HepG2 (cell line): ENCODE measurements around the gene ZNF669. TPM values are rescaled to one million over a fixed set of nuclear protein-coding genes. Genes with fewer than 3 reads are reported as not detected.

Experiments
- ELF3 ChIP-seq: IDR thresholded peaks from 2 replicates; pipeline ENCODE4 v1.6.1; 2016; ENCODE audit warnings: missing genetic modification reagents, missing compliant biosample characterization
- ERF ChIP-seq: IDR thresholded peaks from 2 replicates; pipeline ENCODE4 v1.6.1; 2018; ENCODE audit warnings: missing biosample characterization, missing genetic modification reagents
- HDAC2 ChIP-seq: sonication (generic); formaldehyde crosslinking; IDR thresholded peaks from 2 replicates; pipeline ENCODE4 v1.4.0; 2020; ENCODE audit warnings: missing genetic modification reagents
- HNF4A ChIP-seq: sonication (generic); formaldehyde crosslinking; IDR thresholded peaks from 2 replicates; pipeline ENCODE4 v1.4.0; 2020; ENCODE audit warnings: missing genetic modification reagents
- HOMEZ ChIP-seq: IDR thresholded peaks from 2 replicates; pipeline ENCODE4 v1.6.1; 2016; ENCODE audit warnings: low read depth
- NFYB ChIP-seq: sonication (generic); formaldehyde crosslinking; IDR thresholded peaks from 2 replicates; pipeline ENCODE4 v1.4.0; 2020; ENCODE audit warnings: missing genetic modification reagents
- NFYC ChIP-seq: IDR thresholded peaks from 2 replicates; pipeline ENCODE4 v1.6.1; 2016; ENCODE audit warnings: missing genetic modification reagents, missing compliant biosample characterization
- NRL ChIP-seq: sonication (generic); formaldehyde crosslinking; IDR thresholded peaks from 2 replicates; pipeline ENCODE4 v1.5.0; 2020; ENCODE audit warnings: missing genetic modification reagents, mild to moderate bottlenecking, moderate library complexity, borderline replicate concordance
- PAXIP1 ChIP-seq: sonication (generic); formaldehyde crosslinking; conservative IDR thresholded peaks from 2 replicates; pipeline ENCODE4 v1.4.0; 2020; ENCODE audit warnings: mild to moderate bottlenecking, missing genetic modification reagents, moderate library complexity
- POGZ ChIP-seq: sonication (generic); formaldehyde crosslinking; IDR thresholded peaks from 2 replicates; pipeline ENCODE4 v1.4.0; 2020; ENCODE audit warnings: mild to moderate bottlenecking, missing genetic modification reagents
- PPARG ChIP-seq: conservative IDR thresholded peaks from 2 replicates; pipeline ENCODE4 v1.6.1; 2016; ENCODE audit warnings: missing biosample characterization, missing genetic modification reagents
- SSRP1 ChIP-seq: IDR thresholded peaks from 2 replicates; pipeline ENCODE4 v1.6.1; 2016; ENCODE audit warnings: control low read depth
- TEAD3 ChIP-seq: optimal IDR thresholded peaks from 2 replicates; pipeline ENCODE3; 2016; ENCODE audit warnings: borderline replicate concordance
- ZFP90 ChIP-seq: sonication (generic); formaldehyde crosslinking; IDR thresholded peaks from 2 replicates; pipeline ENCODE4 v1.8.0; 2022; ENCODE audit warnings: missing genetic modification reagents, mild to moderate bottlenecking, inconsistent platforms, borderline replicate concordance
- ZNF660 ChIP-seq: sonication (generic); formaldehyde crosslinking; IDR thresholded peaks from 2 replicates; pipeline ENCODE4 v1.5.1; 2020; ENCODE audit warnings: mild to moderate bottlenecking, low read depth, missing genetic modification reagents, borderline replicate concordance
- ZNF883 ChIP-seq: sonication (generic); formaldehyde crosslinking; IDR thresholded peaks from 2 replicates; pipeline ENCODE4 v1.5.1; 2020; ENCODE audit warnings: mild to moderate bottlenecking, missing genetic modification reagents; ENCODE audit errors: not compliant biosample characterization
- polyA plus RNA-seq, 8 experiments: library from polyadenylated mRNA; depleted of rRNA in 3 of 8; stranded (reverse) in 7 of 8; unstranded in 1 of 8; fragments of >200 nt; fragmentation: Illumina TruSeq in 4 of 8; extraction: Trizol in 4 of 8; gene quantifications; 2 replicates each; pipeline versions ENCODE4 v1.2.1 to v1.2.3, GENCODE V29; 2011 to 2016; ENCODE audit warnings: low read depth in 4 of 8, missing spikeins in 1 of 8, mixed read lengths in 1 of 8; ENCODE audit not compliant: insufficient read depth in 1 of 8
- total RNA-seq, 5 experiments: library from RNA; depleted of rRNA; stranded (reverse); fragments of >200 nt; fragmentation: Illumina TruSeq; extraction: Trizol; gene quantifications; 2 replicates each; pipeline ENCODE4 v1.2.3, GENCODE V29; 2016; ENCODE audit warnings: low read depth in 1 of 5
- TF ChIP-seq, protein P1 (sequence below): IDR thresholded peaks from 2 replicates; pipeline ENCODE4 v1.6.1; 2016; ENCODE audit warnings: mild to moderate bottlenecking
- TF ChIP-seq, protein P2 (sequence below): sonication (generic); formaldehyde crosslinking; IDR thresholded peaks from 2 replicates; pipeline ENCODE4 v1.4.0; 2020; ENCODE audit warnings: mild to moderate bottlenecking, missing genetic modification reagents
- TF ChIP-seq, protein P3 (sequence below): sonication (generic); formaldehyde crosslinking; IDR thresholded peaks from 2 replicates; pipeline ENCODE4 v1.4.0; 2020; ENCODE audit warnings: missing genetic modification reagents, mild to moderate bottlenecking, borderline replicate concordance
- TF ChIP-seq, protein P4 (sequence below): sonication (generic); formaldehyde crosslinking; IDR thresholded peaks from 2 replicates; pipeline ENCODE4 v1.4.0; 2020; ENCODE audit warnings: missing genetic modification reagents

Gene ZNF669
- total and polyA plus RNA-seq, 2 of the 13 experiments (the other 11 are each of a cell fraction or from before 2014, with no cell fraction given): 3.1 to 14.6 TPM

- TF ChIP-seq, protein P1, sequence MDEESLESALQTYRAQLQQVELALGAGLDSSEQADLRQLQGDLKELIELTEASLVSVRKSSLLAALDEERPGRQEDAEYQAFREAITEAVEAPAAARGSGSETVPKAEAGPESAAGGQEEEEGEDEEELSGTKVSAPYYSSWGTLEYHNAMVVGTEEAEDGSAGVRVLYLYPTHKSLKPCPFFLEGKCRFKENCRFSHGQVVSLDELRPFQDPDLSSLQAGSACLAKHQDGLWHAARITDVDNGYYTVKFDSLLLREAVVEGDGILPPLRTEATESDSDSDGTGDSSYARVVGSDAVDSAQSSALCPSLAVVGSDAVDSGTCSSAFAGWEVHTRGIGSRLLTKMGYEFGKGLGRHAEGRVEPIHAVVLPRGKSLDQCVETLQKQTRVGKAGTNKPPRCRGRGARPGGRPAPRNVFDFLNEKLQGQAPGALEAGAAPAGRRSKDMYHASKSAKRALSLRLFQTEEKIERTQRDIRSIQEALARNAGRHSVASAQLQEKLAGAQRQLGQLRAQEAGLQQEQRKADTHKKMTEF (CRISPR knock-in tag): peak; percentile 52; the same call in 1 of the 2 replicates
- TF ChIP-seq POGZ (CRISPR knock-in tag) (peak; percentile 67), ERF (CRISPR knock-in tag) (peak; percentile 27; the same call in 1 of the 2 replicates), HNF4A (CRISPR knock-in tag) (peak; percentile 23; the same call in 1 of the 2 replicates), PPARG (CRISPR knock-in tag) (0 out of 2 replicates have a peak, but pooled peaks have one; percentile 28), SSRP1 (0 out of 2 replicates have a peak, but pooled peaks have one; percentile 36), PAXIP1 (CRISPR knock-in tag) (peak; percentile 60), ZNF660 (no peak), HOMEZ (CRISPR knock-in tag) (peak; percentile 83), ZNF883 (no peak), NFYC (peak; percentile 47), NRL (CRISPR knock-in tag) (no peak), ELF3 (CRISPR knock-in tag) (peak; percentile 95), TEAD3 (peak; percentile 46), ZFP90 (CRISPR knock-in tag) (no peak), HDAC2 (CRISPR knock-in tag) (peak; percentile 45), NFYB (CRISPR knock-in tag) (peak; percentile 31; the same call in 1 of the 2 replicates)
- TF ChIP-seq, protein P2, sequence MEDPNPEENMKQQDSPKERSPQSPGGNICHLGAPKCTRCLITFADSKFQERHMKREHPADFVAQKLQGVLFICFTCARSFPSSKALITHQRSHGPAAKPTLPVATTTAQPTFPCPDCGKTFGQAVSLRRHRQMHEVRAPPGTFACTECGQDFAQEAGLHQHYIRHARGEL (CRISPR knock-in tag): no peak
- TF ChIP-seq, protein P3, sequence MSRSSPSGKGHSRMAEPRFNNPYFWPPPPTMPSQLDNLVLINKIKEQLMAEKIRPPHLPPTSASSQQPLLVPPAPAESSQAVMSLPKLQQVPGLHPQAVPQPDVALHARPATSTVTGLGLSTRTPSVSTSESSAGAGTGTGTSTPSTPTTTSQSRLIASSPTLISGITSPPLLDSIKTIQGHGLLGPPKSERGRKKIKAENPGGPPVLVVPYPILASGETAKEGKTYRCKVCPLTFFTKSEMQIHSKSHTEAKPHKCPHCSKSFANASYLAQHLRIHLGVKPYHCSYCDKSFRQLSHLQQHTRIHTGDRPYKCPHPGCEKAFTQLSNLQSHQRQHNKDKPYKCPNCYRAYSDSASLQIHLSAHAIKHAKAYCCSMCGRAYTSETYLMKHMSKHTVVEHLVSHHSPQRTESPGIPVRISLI (CRISPR knock-in tag): peak; percentile 61; the same call in 1 of the 2 replicates
- TF ChIP-seq, protein P4, sequence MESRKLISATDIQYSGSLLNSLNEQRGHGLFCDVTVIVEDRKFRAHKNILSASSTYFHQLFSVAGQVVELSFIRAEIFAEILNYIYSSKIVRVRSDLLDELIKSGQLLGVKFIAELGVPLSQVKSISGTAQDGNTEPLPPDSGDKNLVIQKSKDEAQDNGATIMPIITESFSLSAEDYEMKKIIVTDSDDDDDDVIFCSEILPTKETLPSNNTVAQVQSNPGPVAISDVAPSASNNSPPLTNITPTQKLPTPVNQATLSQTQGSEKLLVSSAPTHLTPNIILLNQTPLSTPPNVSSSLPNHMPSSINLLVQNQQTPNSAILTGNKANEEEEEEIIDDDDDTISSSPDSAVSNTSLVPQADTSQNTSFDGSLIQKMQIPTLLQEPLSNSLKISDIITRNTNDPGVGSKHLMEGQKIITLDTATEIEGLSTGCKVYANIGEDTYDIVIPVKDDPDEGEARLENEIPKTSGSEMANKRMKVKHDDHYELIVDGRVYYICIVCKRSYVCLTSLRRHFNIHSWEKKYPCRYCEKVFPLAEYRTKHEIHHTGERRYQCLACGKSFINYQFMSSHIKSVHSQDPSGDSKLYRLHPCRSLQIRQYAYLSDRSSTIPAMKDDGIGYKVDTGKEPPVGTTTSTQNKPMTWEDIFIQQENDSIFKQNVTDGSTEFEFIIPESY: 0 out of 2 replicates have a peak, but pooled peaks have one; percentile 10
Measured at GRCh38 chr1:247054992-247055415, 49.2 kb downstream of the ZNF669 start (continued).
